Cerebellar cortex (tissue), 1 donor: ENCODE measurements around the gene GTF2A1.
"Not testable (repeated sequence)": the region's sequence is repeated elsewhere in the genome, so short reads cannot be mapped to it uniquely, and the experiment has no call there.

Source experiments
- DNase-seq: peaks from one replicate; pipeline ENCODE4 v3.0.0-alpha.2; 2015; ENCODE audit warnings: low spot score

GTF2A1 gene

GRCh38 chr14:81220830-81221578 is at the start of gene GTF2A1:
TSS of gene GTF2A1 (minus strand) at chr14:81220959. CDS start at chr14:81220518, 441 bp downstream.
- DNase-seq, result peak; percentile 96

- DNase-seq, result no peak
These were observed 49.2 kb upstream of the GTF2A1 start for GRCh38 chr14:81269979-81270375.

GRCh38 chr14:81269100-81269978 is 48.6 kb upstream of the GTF2A1 start:
- DNase-seq, result peak; percentile 61

- DNase-seq, result no peak
These were observed 47.3 kb upstream of the GTF2A1 start for GRCh38 chr14:81268016-81268416.

- DNase-seq, result no peak
These were observed 44.9 kb upstream of the GTF2A1 start for GRCh38 chr14:81265636-81266169.

- no peak for DNase-seq
These were observed 43.9 kb upstream of the GTF2A1 start for GRCh38 chr14:81264671-81265070.

- DNase-seq, result no peak
These were observed 43.1 kb upstream of the GTF2A1 start for GRCh38 chr14:81263777-81264410.

GRCh38 chr14:81261176-81261575 is 40.4 kb upstream of the GTF2A1 start:
- DNase-seq, result no peak

- DNase-seq, result no peak
These were observed 40.0 kb upstream of the GTF2A1 start for GRCh38 chr14:81260732-81261131.

GRCh38 chr14:81256289-81256960 is 35.7 kb upstream of the GTF2A1 start:
- no peak for DNase-seq

GRCh38 chr14:81252278-81252677 is 31.5 kb upstream of the GTF2A1 start:
- no peak for DNase-seq

GRCh38 chr14:81247271-81247766 is 26.6 kb upstream of the GTF2A1 start:
- DNase-seq, result no peak

GRCh38 chr14:81246461-81247270 is 25.9 kb upstream of the GTF2A1 start:
- no peak for DNase-seq

GRCh38 chr14:81245771-81246170 is 25.0 kb upstream of the GTF2A1 start:
- no peak for DNase-seq

GRCh38 chr14:81244431-81244830 is 23.7 kb upstream of the GTF2A1 start:
- DNase-seq, result not testable (repeated sequence)

- no peak for DNase-seq
These were observed 22.7 kb upstream of the GTF2A1 start for GRCh38 chr14:81243499-81243898.

- DNase-seq, result not testable (repeated sequence)
These were observed 16.1 kb upstream of the GTF2A1 start for GRCh38 chr14:81236849-81237248.

GRCh38 chr14:81236138-81236537 is 15.4 kb upstream of the GTF2A1 start:
- no peak for DNase-seq

- no peak for DNase-seq
These were observed 14.3 kb upstream of the GTF2A1 start for GRCh38 chr14:81235096-81235495.

GRCh38 chr14:81234278-81234677 is 13.5 kb upstream of the GTF2A1 start:
- no peak for DNase-seq

GRCh38 chr14:81233615-81234014 is 12.9 kb upstream of the GTF2A1 start:
- DNase-seq, result no peak
